ENCODE measurements around the gene SLC30A1. TPM values are rescaled to one million over a fixed set of nuclear protein-coding genes. Genes with fewer than 3 reads are reported as not detected.

Gene SLC30A1
- polyA plus RNA-seq, 6 donors from 2014 or later, result 0.73 to 1.7 (median 1.00) TPM

DNA sequence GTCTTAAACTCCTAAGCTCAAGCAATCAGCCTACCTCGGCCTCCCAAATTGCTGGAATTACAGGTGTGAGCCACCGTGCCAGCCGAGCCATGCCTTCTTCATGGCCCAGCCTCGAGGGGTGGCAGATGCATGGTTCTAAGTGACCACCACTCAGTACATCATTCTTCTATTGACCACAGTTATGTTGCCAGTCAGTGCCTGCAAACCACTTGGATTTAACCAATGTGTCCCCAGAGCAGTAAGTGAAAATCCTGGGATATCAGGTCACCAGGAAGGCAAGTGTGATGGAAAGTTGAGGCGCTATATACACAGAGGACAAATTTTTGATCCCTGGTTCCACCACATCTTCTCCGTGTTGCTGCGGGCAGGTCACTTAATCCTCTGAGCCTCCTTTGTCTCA is 50.0 kb downstream of the SLC30A1 start:
- peaks cover 19 to 22% (median 19%) of the 10 kb centered on the region in 3 donors for H3K4me1 Mint-ChIP-seq
- H3K4me3 Mint-ChIP-seq, result peak overlapping the region in 1 of 8 donors; percentile 13
- H3K36me3 Mint-ChIP-seq, result no peaks in the 10 kb centered on the region
- H3K9me3 Mint-ChIP-seq, result peaks cover 0 to 3% (median 0%) of the 10 kb centered on the region in 7 donors
- DNase-seq, result no peak
- peak overlapping the region in 1 of 6 donors; percentile 42 for H3K27ac Mint-ChIP-seq
- ATAC-seq (ENCODE audit: low read depth in 2 of 2), result no peak
- peaks cover 0 to 18% (median 9%) of the 10 kb centered on the region in 3 donors for H3K27me3 Mint-ChIP-seq

DNA sequence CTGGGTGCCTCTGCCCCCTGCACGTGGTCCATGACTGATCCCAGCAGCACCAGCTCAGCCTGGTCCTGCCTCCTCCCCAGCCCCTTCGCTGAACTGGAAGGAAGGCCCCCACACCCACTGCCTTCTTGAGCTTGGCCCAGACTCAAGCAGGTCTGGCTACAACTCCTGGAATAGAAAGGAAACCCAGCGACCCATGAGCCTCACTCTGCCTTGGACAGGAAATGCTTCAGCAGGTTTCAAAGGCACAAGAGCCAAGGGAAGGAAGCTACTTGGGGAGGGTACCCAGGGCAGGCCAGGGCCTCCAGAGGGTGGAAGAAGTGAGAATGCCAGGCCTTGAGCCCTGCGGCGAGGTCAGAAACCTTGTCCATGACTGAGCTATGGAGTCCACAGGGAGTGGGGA is 51.1 kb downstream of the SLC30A1 start:
- H3K4me1 Mint-ChIP-seq, result peaks cover 19 to 22% (median 19%) of the 10 kb centered on the region in 3 donors
- H3K36me3 Mint-ChIP-seq, result no peaks in the 10 kb centered on the region
- DNase-seq, result no peak
- peaks cover 0 to 18% (median 9%) of the 10 kb centered on the region in 3 donors for H3K27me3 Mint-ChIP-seq
- no peak overlapping the region for H3K4me3 Mint-ChIP-seq
- ATAC-seq (ENCODE audit: low read depth in 2 of 2), result no peak
- H3K9me3 Mint-ChIP-seq, result peaks cover 0 to 3% (median 0%) of the 10 kb centered on the region in 7 donors
- peak overlapping the region in 1 of 6 donors; percentile 12 for H3K27ac Mint-ChIP-seq

DNA sequence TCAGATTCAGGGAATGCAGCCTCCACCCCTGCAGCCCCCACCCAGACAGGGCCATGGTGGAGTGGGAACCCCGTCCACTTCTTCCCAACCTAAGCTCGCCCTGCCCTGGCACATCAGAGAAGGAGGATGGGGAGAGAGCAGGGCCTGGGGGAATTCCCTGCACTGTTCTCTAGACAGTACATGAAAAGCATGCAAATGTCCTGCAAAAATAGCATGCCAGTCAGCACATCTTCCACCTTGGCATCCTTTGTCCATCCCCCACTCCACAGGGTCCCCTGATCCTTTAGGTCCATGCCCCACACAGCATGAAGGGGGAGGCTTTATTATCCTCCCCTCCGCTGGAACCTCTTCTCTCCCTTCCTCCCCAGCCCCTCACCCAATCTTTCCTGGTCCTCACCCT is 52.0 kb downstream of the SLC30A1 start:
- ATAC-seq (ENCODE audit: low read depth in 2 of 2) (peak; percentile 23 to 28), DNase-seq (no peak)
- H3K9me3 Mint-ChIP-seq, result peaks cover 0 to 3% (median 0%) of the 10 kb centered on the region in 7 donors
- H3K36me3 Mint-ChIP-seq, result no peaks in the 10 kb centered on the region
- H3K4me1 Mint-ChIP-seq, result peaks cover 19 to 22% (median 19%) of the 10 kb centered on the region in 3 donors
- peak overlapping the region in 2 of 6 donors; percentile 2 to 75 for H3K27ac Mint-ChIP-seq
- no peak overlapping the region for H3K4me3 Mint-ChIP-seq
- peaks cover 0 to 18% (median 9%) of the 10 kb centered on the region in 3 donors for H3K27me3 Mint-ChIP-seq

DNA sequence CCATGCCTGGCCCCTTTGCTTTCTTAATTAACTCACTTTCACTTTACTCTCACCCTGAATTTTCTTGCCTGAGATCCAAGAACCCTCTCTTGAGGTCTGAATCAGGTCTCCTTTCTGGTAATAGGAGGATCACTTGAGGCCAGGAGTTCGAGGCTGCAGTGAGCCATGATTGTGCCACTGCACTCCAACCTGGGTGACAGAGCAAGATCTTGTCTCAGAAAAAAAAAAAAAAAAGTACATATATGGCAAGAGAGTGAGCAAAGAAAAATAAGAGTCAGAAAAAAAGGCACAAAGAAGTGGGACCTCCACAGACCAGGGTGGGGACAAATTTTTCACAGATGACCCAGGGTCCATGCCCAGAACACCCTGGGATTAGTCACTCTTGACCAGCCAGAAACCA is 52.9 kb downstream of the SLC30A1 start:
- no peaks in the 10 kb centered on the region for H3K36me3 Mint-ChIP-seq
- peak overlapping the region in 1 of 8 donors; percentile 17 for H3K4me3 Mint-ChIP-seq
- H3K4me1 Mint-ChIP-seq, result peaks cover 19 to 22% (median 19%) of the 10 kb centered on the region in 3 donors
- ATAC-seq (ENCODE audit: low read depth in 2 of 2) (no peak), DNase-seq (no peak)
- H3K27me3 Mint-ChIP-seq, result peaks cover 0 to 18% (median 7%) of the 10 kb centered on the region in 3 donors
- H3K9me3 Mint-ChIP-seq, result no peaks in the 10 kb centered on the region
- peak overlapping the region in 2 of 6 donors; percentile 1 to 77 for H3K27ac Mint-ChIP-seq

DNA sequence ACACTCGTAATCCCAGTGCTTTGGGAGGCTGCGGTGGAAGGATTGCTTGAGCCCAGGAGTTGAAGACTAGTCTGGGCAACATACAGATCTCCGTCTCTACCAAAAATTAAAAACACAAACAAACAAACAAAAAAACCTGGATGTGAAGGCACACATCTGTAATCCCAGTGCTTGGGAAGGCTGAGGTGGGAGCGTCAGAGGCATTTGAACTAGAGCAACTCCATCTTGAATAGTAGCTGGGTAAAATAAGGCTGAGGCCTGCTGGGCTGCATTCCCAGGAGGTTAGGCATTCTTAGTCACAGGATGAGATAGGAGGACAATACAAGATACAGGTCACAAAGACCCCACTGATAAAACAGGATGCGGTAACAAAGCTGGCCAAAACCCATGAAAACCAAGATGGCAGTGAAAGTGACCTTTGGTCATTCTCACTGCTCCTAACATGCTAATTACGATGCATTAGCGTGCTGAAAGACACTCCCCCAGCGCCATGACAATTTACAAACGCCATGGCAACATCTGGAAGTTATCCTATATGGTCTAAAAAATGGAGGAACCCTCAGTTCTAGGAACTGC is 53.8 kb downstream of the SLC30A1 start:
- peaks cover 0 to 18% (median 4%) of the 10 kb centered on the region in 3 donors for H3K27me3 Mint-ChIP-seq
- H3K36me3 Mint-ChIP-seq, result no peaks in the 10 kb centered on the region
- ATAC-seq (ENCODE audit: low read depth in 2 of 2) (no peak), DNase-seq (no peak)
- no peaks in the 10 kb centered on the region for H3K9me3 Mint-ChIP-seq
- H3K27ac Mint-ChIP-seq, result no peak overlapping the region
- H3K4me3 Mint-ChIP-seq, result no peak overlapping the region
- H3K4me1 Mint-ChIP-seq, result peaks cover 19 to 23% (median 22%) of the 10 kb centered on the region in 3 donors

DNA sequence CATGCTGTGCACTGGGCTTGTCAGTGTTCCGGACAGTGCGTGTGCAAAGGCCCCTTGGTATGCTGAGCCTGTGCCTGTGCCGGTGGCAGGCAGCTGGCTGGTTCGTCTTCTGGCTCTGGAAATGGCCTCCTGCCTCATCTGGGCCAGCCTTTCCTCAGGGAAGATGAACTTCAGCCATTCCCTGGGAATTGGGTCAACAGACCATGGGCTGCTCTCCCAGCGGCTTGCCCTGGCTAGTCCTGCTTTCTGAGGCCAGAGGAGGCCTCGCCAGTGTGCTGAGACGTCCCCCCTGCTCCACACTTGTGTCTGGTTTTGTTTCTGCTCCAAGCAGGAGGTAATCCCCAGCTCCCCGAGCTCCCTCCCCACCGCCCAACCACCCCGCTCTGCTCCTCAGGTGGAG is 54.4 kb downstream of the SLC30A1 start:
- Mint-ChIP-seq H3K9me3 (no peaks in the 10 kb centered on the region), H3K4me3 (no peak overlapping the region), H3K27me3 (peaks cover 0 to 12% (median 4%) of the 10 kb centered on the region in 3 donors), H3K27ac (no peak overlapping the region), H3K36me3 (no peaks in the 10 kb centered on the region), H3K4me1 (peaks cover 23 to 30% (median 27%) of the 10 kb centered on the region in 3 donors)
- DNase-seq (no peak), ATAC-seq (ENCODE audit: low read depth in 2 of 2) (no peak)

DNA sequence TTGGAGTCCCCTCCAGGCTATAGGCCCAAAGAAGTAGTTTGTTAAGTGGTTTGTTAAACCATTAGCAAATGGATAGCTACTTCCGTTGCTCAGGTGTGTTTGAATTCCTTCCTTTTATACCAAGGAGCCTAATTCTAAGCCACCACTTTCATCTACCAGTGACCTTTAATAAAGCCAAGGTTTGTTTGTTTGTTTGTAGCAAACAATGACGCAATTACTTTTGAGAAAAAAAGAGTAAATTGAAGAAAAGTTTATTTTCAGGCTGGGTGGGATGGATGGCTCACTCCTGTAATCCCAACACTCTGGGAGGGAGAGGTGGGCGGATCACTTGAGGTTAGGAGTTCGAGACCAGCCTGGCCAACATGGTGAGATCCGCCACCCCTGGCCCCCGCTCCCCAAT is 56.2 kb downstream of the SLC30A1 start:
- peaks cover 32 to 43% (median 40%) of the 10 kb centered on the region in 3 donors for H3K4me1 Mint-ChIP-seq
- H3K4me3 Mint-ChIP-seq, result no peak overlapping the region
- H3K36me3 Mint-ChIP-seq, result no peaks in the 10 kb centered on the region
- H3K27me3 Mint-ChIP-seq, result peaks cover 0 to 4% (median 2%) of the 10 kb centered on the region in 3 donors
- DNase-seq (no peak), ATAC-seq (ENCODE audit: low read depth in 2 of 2) (no peak)
- no peak overlapping the region for H3K27ac Mint-ChIP-seq
- H3K9me3 Mint-ChIP-seq, result no peaks in the 10 kb centered on the region

Other genes with a start within 250 kb of the SLC30A1 start
- gene RD3, start 87.0 kb downstream of the SLC30A1 start, polyA plus RNA-seq (ENCODE audit: low read depth in 6 of 6), result not detected
- under 1 TPM in 2 of 6 donors, not detected in 4; 0.16 to 0.32 TPM for gene NEK2, start 96.5 kb upstream of the SLC30A1 start, polyA plus RNA-seq (ENCODE audit: low read depth in 6 of 6)